K562 (cell line): ENCODE data around the gene ZEB2. TPM values are rescaled to one million over a fixed set of nuclear protein-coding genes. Genes with fewer than 3 reads are reported as not detected.

Experiments used
- ATAC-seq: fragments of 200-7000 bp; cut with Tn5 transposase; 3 replicates; pipeline ENCODE4 v1.9.1; 2020; ENCODE audit warnings: moderate library complexity
- BruUV-seq: library from RNA; stranded (reverse); fragments of 400-500 nt; replicated peaks from 2 replicates; lab custom pipeline; 2021; lab: Mats Ljungman, UMichigan
- CTCF ChIA-PET: fragments of 300-600 bp; formaldehyde crosslinking; extraction: SDS; loops from one replicate; lab custom pipeline; 2021; ENCODE audit warnings: low intra/inter-chr PET ratio; lab: Yijun Ruan, JAX
- POLR2A ChIA-PET: fragments of 300-600, 350-650 bp; sonication (Branson Sonifier 250); formaldehyde crosslinking; extraction: SDS; loops from one replicate; lab custom pipeline; 2021; ENCODE audit warnings: antibody characterized with exemption, inconsistent platforms; lab: Yijun Ruan, JAX
- DNase-seq, 4 experiments: peaks; one replicate each; pipeline versions ENCODE4 v3.0.0 to v3.0.0-alpha.2; 2011 to 2018; ENCODE audit warnings: low spot score in 3 of 4, mixed read lengths in 3 of 4; ENCODE audit errors: extremely low read depth in 1 of 4
- FAIRE-seq: peaks from 2 replicates; lab custom pipeline; 2011; peaks lifted over from hg19 to GRCh38; lab: Jason Lieb, UNC
- H2AFZ ChIP-seq: 2 replicates; pipeline ENCODE4 v1.6.0; 2011; ENCODE audit warnings: low read depth, low read length, control low read depth, inconsistent platforms
- H3K27ac ChIP-seq: fragments of 200-600 bp; 3 replicates; pipeline ENCODE4 v1.8.0; 2011; ENCODE audit warnings: low read depth, mild to moderate bottlenecking, control low read depth, inconsistent platforms, low read length, moderate library complexity, mixed read lengths; ENCODE audit errors: extremely low read depth
- H3K27me3 ChIP-seq, 2 experiments: fragments of 300-600 bp in 1 of 2; 2 replicates in 1 of 2; 3 replicates in 1 of 2; pipeline versions ENCODE4 v1.6.0 to v1.8.0; 2011; ENCODE audit warnings: inconsistent platforms in 2 of 2, low read length in 2 of 2, mild to moderate bottlenecking in 1 of 2, mixed read lengths in 1 of 2, moderate library complexity in 1 of 2; ENCODE audit not compliant: control insufficient read depth in 2 of 2, insufficient read depth in 2 of 2
- H3K36me3 ChIP-seq: fragments of 300-600 bp; 3 replicates; pipeline ENCODE4 v1.8.0; 2011; ENCODE audit warnings: mild to moderate bottlenecking, low read length, inconsistent platforms; ENCODE audit not compliant: control insufficient read depth, insufficient read depth
- H3K4me1 ChIP-seq, 2 experiments: fragments of 200-600 bp in 1 of 2; replicated peaks in 1 of 2; 2 replicates in 1 of 2; 3 replicates in 1 of 2; pipeline versions ENCODE4 v1.5.1 to v1.8.0; 2011; ENCODE audit warnings: inconsistent platforms in 2 of 2, low read length in 2 of 2, mild to moderate bottlenecking in 1 of 2, mixed read lengths in 1 of 2, moderate library complexity in 1 of 2; ENCODE audit not compliant: control insufficient read depth in 2 of 2, insufficient read depth in 2 of 2
- H3K4me2 ChIP-seq: 2 replicates; pipeline ENCODE4 v1.6.1; 2011; ENCODE audit warnings: low read length, control low read depth, inconsistent platforms, mixed read lengths; ENCODE audit not compliant: insufficient read depth
- H3K4me3 ChIP-seq: fragments of 200-600 bp; sonication (generic), shearing (Covaris generic); 2 replicates; pipeline ENCODE4 v1.5.1; 2016; ENCODE audit warnings: control low read depth, inconsistent platforms
- H3K79me2 ChIP-seq: fragments of 200-600 bp; 3 replicates; pipeline ENCODE4 v1.8.0; 2011; ENCODE audit warnings: low read length, inconsistent platforms; ENCODE audit not compliant: control insufficient read depth, insufficient read depth
- H3K9ac ChIP-seq, 2 experiments: 2 replicates each; pipeline versions ENCODE4 v1.6.0 to v1.6.1; 2011; ENCODE audit warnings: low read depth in 2 of 2, low read length in 2 of 2, control low read depth in 1 of 2, inconsistent platforms in 1 of 2, mild to moderate bottlenecking in 1 of 2, mixed read lengths in 1 of 2; ENCODE audit not compliant: insufficient read depth in 1 of 2
- H3K9me1 ChIP-seq: one replicate; pipeline ENCODE4 v1.6.0; 2011; ENCODE audit warnings: inconsistent platforms, mild to moderate bottlenecking, low read length, moderate library complexity; ENCODE audit not compliant: control insufficient read depth, insufficient read depth
- H3K9me3 ChIP-seq: replicated peaks from 2 replicates; pipeline ENCODE4 v1.5.1; 2011; ENCODE audit warnings: low read depth, low read length, inconsistent platforms; ENCODE audit not compliant: control insufficient read depth, insufficient read depth
- H4K20me1 ChIP-seq: replicated peaks from 2 replicates; pipeline ENCODE4 v1.6.1; 2011; ENCODE audit warnings: low read length, inconsistent platforms, mixed read lengths; ENCODE audit not compliant: control insufficient read depth, insufficient read depth
- FOXA3 ChIP-seq, 2 experiments: fragments of 450-650 bp in 1 of 2; sonication (generic) in 1 of 2; formaldehyde crosslinking; IDR thresholded peaks in 1 of 2; conservative IDR thresholded peaks in 1 of 2; 2 replicates each; pipeline versions ENCODE4 v1.4.0 to v1.8.0; 2020 to 2022; ENCODE audit warnings: mild to moderate bottlenecking in 2 of 2, missing genetic modification reagents in 1 of 2
- NFE2 ChIP-seq: IDR thresholded peaks from 2 replicates; pipeline ENCODE4 v1.6.1; 2014; ENCODE audit warnings: antibody characterized with exemption, low read depth
- PHB ChIP-seq: fragments of 250-450 bp; sonication (Bioruptor Pico); IDR thresholded peaks from 2 replicates; pipeline ENCODE4 v1.5.0; 2021
- ZNF24 ChIP-seq: fragments of 450-650 bp; IDR thresholded peaks from 2 replicates; pipeline ENCODE4 v1.6.1; 2016
- WGBS: fragments of 100-300 bp; shearing (Covaris generic); methylation state at CpG from one replicate; pipeline ENCODE4 v1.1.6; 2016; ENCODE audit warnings: low coverage, mixed read lengths; ENCODE audit not compliant: insufficient coverage; ENCODE audit errors: missing lambda C conversion rate; 5-methylcytosine and 5-hydroxymethylcytosine counted together
- in situ Hi-C: fragments of 300-500 bp; cut with MboI; formaldehyde crosslinking; loops from 4 replicates; pipeline ENCODE4 v1.15.0; 2018; ENCODE audit warnings: inconsistent platforms, mixed read lengths
- intact Hi-C: fragments of 100-400 bp; cut with micrococcal nuclease; formaldehyde crosslinking; loops from 2 replicates; pipeline ENCODE4 v1.14.2; 2022
- polyA plus RNA-seq, 8 experiments: library from polyadenylated mRNA; depleted of rRNA in 4 of 8; stranded (reverse) in 5 of 8; unstranded in 3 of 8; fragments of >200 nt; fragmentation: Nextera tagmentation in 2 of 8; fragmentation: Illumina TruSeq in 1 of 8; extraction: Ambion mirVana in 2 of 8; extraction: Trizol in 1 of 8; gene quantifications; 2 replicates each; pipeline versions ENCODE4 v1.2.1 to v1.2.3, GENCODE V29; 2011 to 2014; ENCODE audit warnings: inconsistent platforms in 1 of 8, missing spikeins in 1 of 8
- total RNA-seq, 7 experiments: library from RNA; depleted of rRNA in 6 of 7; stranded (reverse); fragments of >200 nt in 6 of 7; fragmentation: Illumina TruSeq in 2 of 7; extraction: Trizol in 2 of 7; gene quantifications; 2 replicates each; pipeline versions ENCODE4 v1.2.1 to v1.2.3, GENCODE V29; 2011 to 2021; ENCODE audit warnings: low replicate concordance in 1 of 7

ZEB2 gene
- total and polyA plus RNA-seq, 9 of the 15 experiments (the other 6 are each of a cell fraction or from before 2014, with no cell fraction given): 15.1 to 113 (median 72.3) TPM

DNA sequence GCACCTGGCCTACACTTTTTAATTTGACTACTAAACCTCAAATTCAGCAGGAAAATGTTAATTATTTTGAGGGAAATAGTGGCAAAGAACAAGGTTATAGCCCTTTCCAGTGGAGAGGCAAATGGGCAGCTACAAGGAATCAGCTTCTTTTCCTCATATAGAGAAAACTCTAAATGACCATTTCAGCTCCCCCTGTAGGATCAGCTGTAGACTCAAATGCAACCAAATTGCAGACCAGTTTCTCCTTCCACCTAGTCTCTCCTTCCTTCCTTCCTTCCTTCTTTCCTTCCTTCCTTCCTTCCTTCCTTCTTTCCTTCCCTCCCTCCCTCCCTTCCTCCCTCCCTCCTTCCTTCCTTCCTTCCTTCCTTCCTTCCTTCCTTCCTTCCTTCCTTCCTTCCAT, 158.2 kb downstream of the ZEB2 start (continued):
- TF ChIP-seq FOXA3 (CRISPR knock-in tag; conservative IDR thresholded peaks at IDR 0.05 in 1 of 2, IDR thresholded peaks at IDR 0.05 in 1 of 2): no peak

DNA sequence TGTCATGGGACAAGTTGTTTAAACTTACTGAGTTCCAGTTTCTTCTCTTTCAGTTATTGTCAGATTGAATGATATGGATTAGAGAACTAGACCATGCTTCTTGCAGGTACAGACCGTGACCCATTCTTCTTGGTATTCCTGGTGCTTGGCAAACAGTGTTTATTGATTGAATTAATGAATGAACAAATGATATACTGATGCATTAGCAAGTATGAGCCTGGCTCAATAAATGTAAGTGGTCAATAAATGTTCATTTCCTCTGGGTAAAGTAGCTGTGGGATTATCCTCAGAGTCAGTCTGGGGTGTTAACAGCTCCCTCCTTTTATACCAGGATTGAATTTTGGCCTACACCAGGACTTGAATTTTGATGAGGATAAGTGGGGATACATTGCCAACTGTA, 160.2 kb downstream of the ZEB2 start:
- H3K36me3 ChIP-seq: no peaks in the 10 kb centered on the region
- peak overlapping the region; percentile 45 for H3K27ac ChIP-seq
- in situ Hi-C loops: no loop called here
- DNase-seq (no peak), FAIRE-seq (no peak), ATAC-seq (no peak)
- peak overlapping the region; percentile 82 for H2AFZ ChIP-seq
- POLR2A ChIA-PET: interaction anchor here (0.6 to 1.8 kb wide), 3 partner anchors 9 to 17 kb away, joined by 3 to 5 read pairs (median 3); no protein-coding TSS in a partner anchor
- no peaks in the 10 kb centered on the region for H3K79me2 ChIP-seq
- H3K9me3 ChIP-seq: no peaks in the 10 kb centered on the region
- no peaks in the 10 kb centered on the region for H3K27me3 ChIP-seq
- TF ChIP-seq PHB (no peak), NFE2 (no peak), ZNF24 (peak; percentile 91)
- WGBS: 67% methylated on average over 1 of the region's 1 CpG
- H3K4me2 ChIP-seq: peak overlapping the region; percentile 59; the same call in 1 of the 2 replicates
- intact Hi-C loops: loop anchor here (5.0 kb wide), 2 partner anchors 163 to 223 kb away; partner anchors contain the start of gene ZEB2
- H4K20me1 ChIP-seq: no peaks in the 10 kb centered on the region
- no TSS peak for BruUV-seq
- H3K4me1 ChIP-seq: peaks cover 3 to 33% of the 10 kb centered on the region in 2 experiments; a peak in 4 of 5 replicates
- H3K9me1 ChIP-seq: no peaks in the 10 kb centered on the region
- CTCF ChIA-PET: no interaction called here
- no peak overlapping the region for H3K4me3 ChIP-seq
- H3K9ac ChIP-seq: peak overlapping the region in 1 of 2 experiments; percentile 49; a peak in 2 of 4 replicates
